HG02759 (cell line): ENCODE measurements around the gene SIRPG.
"Not testable (repeated sequence)": the region's sequence is repeated elsewhere in the genome, so short reads cannot be mapped to it uniquely, and the experiment has no call there.

Experiments used
- ATAC-seq: cut with Tn5 transposase; IDR thresholded peaks from one replicate; pipeline ENCODE4 v1.9.1; 2021; ENCODE audit warnings: mild to moderate bottlenecking, moderate library complexity; ENCODE audit not compliant: unreplicated experiment

The SIRPG gene

DNA sequence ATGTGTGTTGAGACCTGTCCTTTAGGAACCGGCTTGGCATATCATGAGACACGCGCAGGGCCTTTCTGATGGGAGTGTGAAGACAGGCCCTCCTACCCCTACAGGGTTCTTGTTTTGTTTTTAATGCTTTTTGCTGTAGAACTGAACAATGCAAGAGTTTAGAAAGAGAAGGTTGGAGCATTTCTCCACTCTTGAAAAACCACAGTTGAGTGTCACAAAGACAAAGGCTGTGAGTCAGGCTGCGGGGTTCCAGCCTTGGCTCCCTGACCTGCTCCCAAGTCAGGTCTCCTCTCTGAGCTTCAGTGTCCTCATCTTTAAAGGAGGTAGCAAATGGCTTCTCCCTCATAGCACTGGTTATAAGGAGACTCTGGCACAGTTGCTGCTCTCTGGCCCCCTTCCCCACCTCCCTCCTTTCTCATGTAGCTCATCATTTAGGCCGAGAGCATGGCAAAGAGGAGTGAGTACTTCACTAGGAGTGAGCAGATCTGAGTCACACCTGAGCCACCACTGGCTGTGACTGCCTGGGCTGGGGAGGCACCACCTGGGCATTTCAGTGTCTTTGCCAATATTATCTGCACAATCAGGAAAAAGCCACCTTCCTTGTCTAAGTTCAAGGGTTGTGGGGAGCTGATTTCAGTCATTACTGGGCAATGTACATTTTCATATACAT lies 48.8 kb downstream of the SIRPG start:
- not testable (repeated sequence) for ATAC-seq

DNA sequence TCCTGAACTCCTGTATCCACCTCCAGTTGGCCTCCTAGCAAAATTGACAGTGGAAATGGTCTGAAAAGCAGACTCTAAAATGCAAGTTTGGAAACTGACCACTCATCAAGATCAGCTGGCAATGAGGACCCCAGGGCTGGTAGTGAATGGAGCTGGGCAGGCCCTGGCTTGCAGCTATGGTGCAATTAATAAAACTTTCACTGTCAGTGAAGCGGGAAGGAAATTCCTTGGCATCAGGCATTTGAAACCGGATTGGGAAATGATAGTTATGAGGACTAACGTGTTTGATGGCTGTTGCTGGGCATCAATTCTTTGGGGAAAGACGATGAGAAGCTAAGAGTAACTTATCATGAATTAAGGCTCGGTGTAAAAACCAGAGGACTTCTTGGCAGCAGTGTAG lies 56.8 kb downstream of the SIRPG start:
- no peak for ATAC-seq

DNA sequence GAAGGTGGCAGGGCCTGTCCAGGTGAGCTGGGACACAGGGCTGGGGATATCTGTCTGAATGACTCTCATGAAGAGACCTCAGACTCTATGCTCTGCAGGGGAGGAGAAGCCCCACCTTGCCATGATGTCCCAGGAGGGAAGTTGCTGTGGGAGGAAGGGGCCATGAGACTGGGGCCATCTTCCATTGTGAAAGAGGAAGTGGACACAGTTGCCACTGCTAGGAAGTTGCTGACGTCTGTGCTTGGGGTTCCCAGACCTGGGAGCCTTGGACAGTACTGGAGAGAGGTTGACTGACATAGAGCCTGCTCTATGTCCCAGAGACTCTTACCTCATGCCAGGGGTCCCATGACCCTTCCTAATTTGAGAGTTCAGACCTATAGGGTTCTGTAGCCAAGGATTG lies 62.2 kb downstream of the SIRPG start:
- ATAC-seq, result no peak

DNA sequence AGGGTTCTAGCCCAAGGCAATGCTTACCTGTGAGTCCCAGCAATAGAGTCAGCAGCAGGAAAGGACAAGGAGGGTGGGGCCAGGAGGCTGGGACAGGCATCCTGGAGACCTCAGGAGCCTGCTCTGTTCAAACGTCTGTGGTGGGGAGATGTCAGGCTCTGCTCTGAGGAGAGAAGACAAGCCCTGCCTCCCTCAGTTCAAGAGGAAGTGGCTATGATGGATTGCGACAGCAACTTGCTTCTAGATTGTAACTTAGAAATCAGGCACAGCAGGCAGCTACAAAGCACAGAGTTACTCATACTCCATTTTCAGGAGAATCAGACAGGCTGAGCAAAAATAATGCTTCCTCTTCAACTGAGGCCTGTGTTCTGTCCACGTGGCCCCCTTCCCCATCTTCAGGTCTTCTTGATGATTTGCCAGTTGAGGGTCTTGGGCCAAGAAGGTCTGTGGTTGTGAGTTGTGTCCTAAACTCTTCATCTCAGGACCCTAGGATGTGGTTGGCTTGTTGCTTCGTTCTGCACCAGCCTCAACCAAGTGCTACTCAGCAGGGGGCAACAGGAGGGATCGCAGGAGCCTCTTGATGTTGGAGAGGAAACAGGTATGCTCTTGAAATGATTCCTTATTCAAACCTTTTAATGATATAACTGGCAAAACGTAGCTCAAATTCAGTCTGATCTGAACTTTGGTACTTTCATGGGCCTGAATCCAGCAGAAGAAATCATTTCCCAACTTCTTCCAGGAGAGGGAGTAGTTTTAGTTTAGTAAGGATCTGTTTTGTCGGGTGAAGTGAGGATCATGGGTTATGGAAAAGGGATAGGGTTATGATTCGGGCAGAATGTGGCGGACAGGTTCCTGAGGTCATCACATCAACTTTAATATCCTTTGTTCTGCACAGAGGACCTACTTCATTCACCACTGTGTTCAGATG lies 68.8 kb downstream of the SIRPG start:
- no peak for ATAC-seq

DNA sequence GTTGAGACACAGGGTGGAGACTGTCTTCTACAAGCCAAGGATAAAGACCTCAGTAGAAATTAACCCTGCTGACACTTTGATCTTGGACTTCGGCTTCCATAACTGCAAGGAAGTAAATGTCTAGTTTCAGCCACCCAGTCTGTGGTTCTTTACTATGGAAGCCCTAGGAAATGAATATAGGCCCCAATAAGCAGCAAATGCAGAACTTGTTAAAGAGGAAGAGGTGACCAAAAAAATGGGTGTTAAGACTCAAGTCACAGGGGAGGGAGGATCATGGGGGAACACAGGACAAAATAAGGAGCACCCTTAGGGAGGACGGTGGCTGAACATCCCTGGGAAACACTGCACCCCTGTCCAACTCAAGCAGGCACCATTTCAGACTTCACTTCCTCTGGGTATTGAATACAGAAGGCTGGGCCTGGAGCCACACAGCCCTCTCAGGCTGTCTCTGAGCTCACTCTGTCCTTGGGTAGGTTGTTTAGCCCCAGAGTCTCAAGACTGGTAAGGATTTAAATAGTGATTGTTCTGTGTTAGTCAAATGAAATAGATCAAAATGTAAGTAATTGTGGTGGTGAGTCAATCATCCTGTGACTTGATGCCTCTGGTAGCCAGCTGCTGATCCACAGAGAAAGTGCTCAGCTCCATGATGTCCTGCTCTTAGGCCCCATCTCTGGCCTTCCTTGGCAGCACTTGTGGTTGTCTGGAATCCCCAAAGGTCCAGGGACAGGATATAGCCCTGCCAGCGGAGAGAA lies 69.6 kb downstream of the SIRPG start:
- ATAC-seq, result no peak

DNA sequence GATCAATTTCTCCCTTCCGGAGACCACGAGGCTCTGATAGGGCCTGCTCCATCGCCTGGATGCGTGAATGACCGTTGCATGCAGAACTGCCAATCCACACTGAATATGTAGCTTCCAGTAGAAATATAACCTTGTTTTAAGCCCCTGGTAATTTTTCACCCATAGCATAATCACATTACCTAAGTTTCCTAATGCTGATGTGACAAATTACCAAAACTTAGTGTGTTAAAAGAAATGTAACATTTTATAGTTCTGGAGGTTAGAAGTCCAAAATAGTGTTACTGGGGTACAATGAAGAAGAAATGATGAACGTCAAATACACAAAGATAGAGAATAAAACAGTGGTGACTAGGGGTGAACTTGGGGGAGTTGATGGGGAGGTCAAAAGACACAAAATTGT lies 78.1 kb downstream of the SIRPG start:
- no peak for ATAC-seq
